Mesenchymal stem cell (in vitro differentiated cells and primary cell): Measurements from ENCODE around the gene SLC12A3.

Source experiments
- DNase-seq: peaks from one replicate; pipeline ENCODE4 v3.0.0-alpha.2; 2013
- H2AFZ ChIP-seq: one replicate; pipeline ENCODE4 v1.6.1; 2013; ENCODE audit warnings: low read depth, mild to moderate bottlenecking, control low read depth, inconsistent platforms, low read length, moderate library complexity
- H2AK5ac ChIP-seq: 2 replicates; pipeline ENCODE4 v1.6.1; 2013; ENCODE audit warnings: low read length, moderate library complexity, mild to moderate bottlenecking, inconsistent platforms; ENCODE audit not compliant: severe bottlenecking
- H2BK120ac ChIP-seq: one replicate; pipeline ENCODE4 v1.6.1; 2013; ENCODE audit warnings: low read depth, mild to moderate bottlenecking, inconsistent platforms, low read length, moderate library complexity
- H2BK12ac ChIP-seq, 2 experiments: one replicate each; pipeline ENCODE4 v1.6.1; 2013; ENCODE audit warnings: inconsistent platforms in 2 of 2, low read length in 2 of 2, mild to moderate bottlenecking in 2 of 2, moderate library complexity in 2 of 2, control low read depth in 1 of 2
- H2BK15ac ChIP-seq: one replicate; pipeline ENCODE4 v1.6.1; 2013; ENCODE audit warnings: mild to moderate bottlenecking, low read depth, inconsistent platforms; ENCODE audit not compliant: poor library complexity, severe bottlenecking
- H2BK5ac ChIP-seq: 2 replicates; pipeline ENCODE4 v1.6.1; 2013; ENCODE audit warnings: low read depth, mild to moderate bottlenecking, low read length, control low read depth, inconsistent platforms; ENCODE audit not compliant: poor library complexity, severe bottlenecking
- H3K14ac ChIP-seq, 2 experiments: one replicate each; pipeline ENCODE4 v1.6.1; 2013; ENCODE audit warnings: inconsistent platforms in 2 of 2, low read length in 2 of 2, control low read depth in 1 of 2, mild to moderate bottlenecking in 1 of 2, moderate library complexity in 1 of 2
- H3K18ac ChIP-seq, 2 experiments: one replicate each; pipeline ENCODE4 v1.6.1; 2013; ENCODE audit warnings: inconsistent platforms in 2 of 2, low read length in 2 of 2, control low read depth in 1 of 2, low read depth in 1 of 2, mild to moderate bottlenecking in 1 of 2
- H3K23ac ChIP-seq, 2 experiments: one replicate each; pipeline ENCODE4 v1.6.1; 2013; ENCODE audit warnings: inconsistent platforms in 2 of 2, low read length in 2 of 2, mild to moderate bottlenecking in 2 of 2, moderate library complexity in 2 of 2, control low read depth in 1 of 2
- H3K27ac ChIP-seq: 2 replicates; pipeline ENCODE4 v1.5.1; 2013; ENCODE audit warnings: mild to moderate bottlenecking, moderate library complexity, low read length, control low read depth, inconsistent platforms; ENCODE audit not compliant: poor library complexity, severe bottlenecking
- H3K27me3 ChIP-seq, 2 experiments: 2 replicates each; pipeline versions ENCODE4 v1.6.1 to v1.7.0; 2013; ENCODE audit warnings: low read length in 2 of 2, mild to moderate bottlenecking in 2 of 2, moderate library complexity in 2 of 2, control low read depth in 1 of 2, inconsistent platforms in 1 of 2; ENCODE audit not compliant: control insufficient read depth in 1 of 2, insufficient read depth in 1 of 2
- H3K36me3 ChIP-seq, 2 experiments: 2 replicates each; pipeline versions ENCODE4 v1.6.1 to v1.7.0; 2013; ENCODE audit warnings: low read length in 2 of 2, control low read depth in 1 of 2, inconsistent platforms in 1 of 2, low read depth in 1 of 2, mild to moderate bottlenecking in 1 of 2; ENCODE audit not compliant: insufficient read depth in 2 of 2, control insufficient read depth in 1 of 2
- H3K4ac ChIP-seq, 2 experiments: one replicate each; pipeline ENCODE4 v1.6.1; 2013; ENCODE audit warnings: inconsistent platforms in 2 of 2, low read length in 2 of 2, mild to moderate bottlenecking in 2 of 2, moderate library complexity in 2 of 2, control low read depth in 1 of 2, low read depth in 1 of 2
- H3K4me1 ChIP-seq: 2 replicates; pipeline ENCODE4 v1.6.1; 2013; ENCODE audit warnings: low read depth, low read length, control low read depth; ENCODE audit not compliant: control insufficient read depth, insufficient read depth
- H3K4me2 ChIP-seq: 2 replicates; pipeline ENCODE4 v1.6.1; 2013; ENCODE audit warnings: low read length, mild to moderate bottlenecking, inconsistent platforms; ENCODE audit not compliant: poor library complexity, severe bottlenecking
- H3K4me3 ChIP-seq, 2 experiments: 2 replicates each; pipeline versions ENCODE4 v1.5.1 to v1.7.0; 2013; ENCODE audit warnings: low read length in 2 of 2, mild to moderate bottlenecking in 2 of 2, control low read depth in 1 of 2, low read depth in 1 of 2; ENCODE audit not compliant: insufficient read depth in 1 of 2
- H3K79me1 ChIP-seq: replicated peaks from 2 replicates; pipeline ENCODE4 v1.6.1; 2013; ENCODE audit warnings: mild to moderate bottlenecking, control low read depth, low read length, inconsistent platforms; ENCODE audit not compliant: poor library complexity, severe bottlenecking
- H3K9ac ChIP-seq: 2 replicates; pipeline ENCODE4 v1.7.0; 2013; ENCODE audit warnings: mild to moderate bottlenecking, low read length, moderate library complexity
- H3K9me3 ChIP-seq: 2 replicates; pipeline ENCODE4 v1.7.0; 2013; ENCODE audit warnings: mild to moderate bottlenecking, low read length; ENCODE audit not compliant: control insufficient read depth
- H4K8ac ChIP-seq: one replicate; pipeline ENCODE4 v1.6.1; 2013; ENCODE audit warnings: inconsistent platforms, mild to moderate bottlenecking, low read length, moderate library complexity
- H4K91ac ChIP-seq: one replicate; pipeline ENCODE4 v1.6.1; 2013; ENCODE audit warnings: mild to moderate bottlenecking, low read length, inconsistent platforms
- whole genome bisulfite sequencing: methylation state at CpG from one replicate; pipeline ENCODE4 v1.1.7; 2013; ENCODE audit warnings: mixed read lengths; 5-methylcytosine and 5-hydroxymethylcytosine counted together

SLC12A3 gene

GRCh38 chr16:56886296-56886695, 21.3 kb downstream of the SLC12A3 start:
- no peak overlapping the region for H3K23ac ChIP-seq
- H3K36me3 ChIP-seq = no peaks in the 10 kb centered on the region
- H3K27me3 ChIP-seq = peaks cover 4 to 15% of the 10 kb centered on the region in 2 experiments
- no peaks in the 10 kb centered on the region for H3K4me1 ChIP-seq
- H3K9me3 ChIP-seq = no peaks in the 10 kb centered on the region
- no peaks in the 10 kb centered on the region for H3K79me1 ChIP-seq
- no peak overlapping the region for H2BK12ac ChIP-seq
- H2AFZ ChIP-seq = no peak overlapping the region
- no peak for DNase-seq
- WGBS = 91% methylated on average over 12 of the region's 12 CpGs
- H3K27ac ChIP-seq = no peak overlapping the region
- no peak overlapping the region for H3K4ac ChIP-seq
- no peak overlapping the region for H4K91ac ChIP-seq
- H3K18ac ChIP-seq = no peak overlapping the region
- H3K14ac ChIP-seq = no peak overlapping the region
- no peak overlapping the region for H2BK120ac ChIP-seq
- no peak overlapping the region for H2BK15ac ChIP-seq
- no peak overlapping the region for H3K9ac ChIP-seq
- H2BK5ac ChIP-seq = no peak overlapping the region
- no peak overlapping the region for H4K8ac ChIP-seq
- no peak overlapping the region for H3K4me2 ChIP-seq
- no peak overlapping the region for H2AK5ac ChIP-seq
- no peak overlapping the region for H3K4me3 ChIP-seq

GRCh38 chr16:56886826-56887225, 21.8 kb downstream of the SLC12A3 start:
- 86% methylated on average over 9 of the region's 9 CpGs for WGBS
- Histone ChIP-seq H3K4me2 (no peak overlapping the region), H2BK15ac (no peak overlapping the region), H2BK5ac (no peak overlapping the region), H3K23ac (no peak overlapping the region), H2AFZ (no peak overlapping the region), H3K4ac (no peak overlapping the region), H2BK12ac (no peak overlapping the region), H3K9me3 (no peaks in the 10 kb centered on the region), H3K36me3 (no peaks in the 10 kb centered on the region), H3K9ac (no peak overlapping the region), H2AK5ac (no peak overlapping the region), H3K14ac (no peak overlapping the region), H4K91ac (no peak overlapping the region), H3K4me3 (no peak overlapping the region), H3K4me1 (peaks cover 2% of the 10 kb centered on the region), H2BK120ac (no peak overlapping the region), H3K79me1 (no peaks in the 10 kb centered on the region), H3K27me3 (peaks cover 4 to 20% of the 10 kb centered on the region in 2 experiments), H4K8ac (no peak overlapping the region), H3K18ac (no peak overlapping the region), H3K27ac (no peak overlapping the region)
- no peak for DNase-seq

DNA sequence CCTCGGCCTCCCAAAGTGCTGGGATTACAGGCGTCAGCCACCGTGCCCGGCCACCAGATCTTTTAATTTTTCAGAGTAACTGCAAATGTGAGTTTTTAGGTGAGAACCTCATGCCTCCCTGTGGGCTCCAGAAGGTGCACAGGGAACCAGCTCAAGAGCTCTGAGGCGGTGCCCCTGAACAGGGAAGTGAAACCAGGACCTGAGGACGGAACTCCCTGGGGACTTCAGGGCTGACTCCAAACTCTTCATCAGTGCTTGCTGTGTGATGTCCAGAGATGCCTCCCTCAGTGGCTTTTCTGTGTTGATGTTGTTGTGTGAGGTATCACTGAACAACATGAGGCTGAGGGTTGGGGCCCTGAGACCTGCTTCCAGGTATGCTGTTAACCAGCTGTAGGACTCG, 23.8 kb downstream of the SLC12A3 start:
- Histone ChIP-seq H3K9me3 (no peaks in the 10 kb centered on the region), H3K4me1 (peaks cover 2% of the 10 kb centered on the region), H3K9ac (no peak overlapping the region), H3K36me3 (no peaks in the 10 kb centered on the region), H4K91ac (no peak overlapping the region), H2BK15ac (no peak overlapping the region), H2BK12ac (no peak overlapping the region), H2BK120ac (no peak overlapping the region), H2BK5ac (no peak overlapping the region), H3K79me1 (no peaks in the 10 kb centered on the region), H3K27ac (no peak overlapping the region), H3K18ac (no peak overlapping the region), H3K14ac (no peak overlapping the region), H3K27me3 (peaks cover 0 to 19% of the 10 kb centered on the region in 2 experiments), H3K23ac (no peak overlapping the region), H4K8ac (no peak overlapping the region), H2AK5ac (no peak overlapping the region), H3K4ac (no peak overlapping the region), H3K4me3 (no peak overlapping the region), H3K4me2 (no peak overlapping the region), H2AFZ (no peak overlapping the region)
- DNase-seq = no peak
- 92% methylated on average over 7 of the region's 7 CpGs for WGBS

DNA sequence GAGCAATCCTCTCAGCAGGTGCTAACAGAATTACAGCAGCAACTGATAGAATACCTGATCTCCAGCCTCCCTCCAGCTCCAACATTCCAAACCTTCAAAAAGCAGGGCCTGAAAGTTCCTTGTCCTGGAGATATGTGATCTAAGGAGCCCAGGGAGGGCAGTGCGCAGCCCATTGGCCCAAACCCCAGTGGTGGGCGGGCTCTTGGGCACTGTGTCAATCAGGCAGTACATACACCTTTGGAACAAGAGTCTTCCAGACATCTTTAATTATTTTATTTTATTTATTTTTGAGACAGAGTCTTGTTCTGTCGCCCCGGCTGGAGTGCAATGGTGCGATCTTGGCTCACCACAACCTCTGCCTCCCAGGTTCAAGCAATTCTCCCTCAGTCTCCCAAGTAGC, 24.2 kb downstream of the SLC12A3 start:
- no peaks in the 10 kb centered on the region for H3K79me1 ChIP-seq
- H3K27ac ChIP-seq = no peak overlapping the region
- H2AFZ ChIP-seq = no peak overlapping the region
- no peak overlapping the region for H3K4me3 ChIP-seq
- no peak overlapping the region for H3K18ac ChIP-seq
- H3K4me1 ChIP-seq = peaks cover 2% of the 10 kb centered on the region
- no peak overlapping the region for H2BK120ac ChIP-seq
- H3K9me3 ChIP-seq = no peaks in the 10 kb centered on the region
- H3K9ac ChIP-seq = no peak overlapping the region
- no peak overlapping the region for H2BK5ac ChIP-seq
- no peak overlapping the region for H2AK5ac ChIP-seq
- no peak for DNase-seq
- H3K4me2 ChIP-seq = no peak overlapping the region
- H3K4ac ChIP-seq = no peak overlapping the region
- no peak overlapping the region for H4K91ac ChIP-seq
- no peak overlapping the region for H3K23ac ChIP-seq
- WGBS = 83% methylated on average over 2 of the region's 5 CpGs
- no peaks in the 10 kb centered on the region for H3K36me3 ChIP-seq
- H4K8ac ChIP-seq = no peak overlapping the region
- no peak overlapping the region for H3K14ac ChIP-seq
- peaks cover 0 to 19% of the 10 kb centered on the region in 2 experiments for H3K27me3 ChIP-seq
- H2BK15ac ChIP-seq = no peak overlapping the region
- H2BK12ac ChIP-seq = no peak overlapping the region
